Measurements from ENCODE around the gene UTP18.

DNA sequence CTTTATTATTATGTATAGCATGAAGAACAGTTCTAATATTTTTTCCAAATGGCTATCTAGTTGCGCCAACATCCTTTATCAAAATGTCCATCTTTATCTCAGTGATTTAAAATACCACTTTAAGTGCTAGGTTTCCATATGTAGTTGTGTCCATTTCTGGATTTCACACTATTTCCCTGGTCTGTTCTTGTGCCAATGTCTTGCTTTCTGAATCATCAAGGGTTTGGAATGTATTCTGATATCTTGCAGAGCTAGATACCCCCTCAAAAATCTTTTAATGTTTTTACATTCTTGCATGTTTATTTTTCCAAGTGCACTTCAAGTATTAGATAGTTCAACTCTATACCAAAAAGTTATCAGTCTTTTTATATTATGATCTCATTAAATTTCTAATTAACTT, 14.8 kb upstream of the UTP18 start:
- TF ChIP-seq, protein P1, sequence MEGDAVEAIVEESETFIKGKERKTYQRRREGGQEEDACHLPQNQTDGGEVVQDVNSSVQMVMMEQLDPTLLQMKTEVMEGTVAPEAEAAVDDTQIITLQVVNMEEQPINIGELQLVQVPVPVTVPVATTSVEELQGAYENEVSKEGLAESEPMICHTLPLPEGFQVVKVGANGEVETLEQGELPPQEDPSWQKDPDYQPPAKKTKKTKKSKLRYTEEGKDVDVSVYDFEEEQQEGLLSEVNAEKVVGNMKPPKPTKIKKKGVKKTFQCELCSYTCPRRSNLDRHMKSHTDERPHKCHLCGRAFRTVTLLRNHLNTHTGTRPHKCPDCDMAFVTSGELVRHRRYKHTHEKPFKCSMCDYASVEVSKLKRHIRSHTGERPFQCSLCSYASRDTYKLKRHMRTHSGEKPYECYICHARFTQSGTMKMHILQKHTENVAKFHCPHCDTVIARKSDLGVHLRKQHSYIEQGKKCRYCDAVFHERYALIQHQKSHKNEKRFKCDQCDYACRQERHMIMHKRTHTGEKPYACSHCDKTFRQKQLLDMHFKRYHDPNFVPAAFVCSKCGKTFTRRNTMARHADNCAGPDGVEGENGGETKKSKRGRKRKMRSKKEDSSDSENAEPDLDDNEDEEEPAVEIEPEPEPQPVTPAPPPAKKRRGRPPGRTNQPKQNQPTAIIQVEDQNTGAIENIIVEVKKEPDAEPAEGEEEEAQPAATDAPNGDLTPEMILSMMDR (IDR thresholded peaks at IDR 0.05), result no peak
- no peak for TF ChIP-seq EZH2 (IDR thresholded peaks at IDR 0.05; ENCODE audit: borderline replicate concordance, insufficient read depth, low read depth, low read length, poor library complexity, severe bottlenecking)
